GM06990 (cell line): ENCODE data around the gene TFDP2.

Source experiments
- DNase-seq: peaks from one replicate; pipeline ENCODE4 v3.0.0-alpha.2; 2011; ENCODE audit not compliant: insufficient read length; ENCODE audit errors: extremely low read depth
- H3K27me3 ChIP-seq: replicated peaks from 2 replicates; pipeline ENCODE4 v1.6.0; 2011; ENCODE audit warnings: low read length; ENCODE audit not compliant: control insufficient read depth, insufficient read depth
- H3K36me3 ChIP-seq: 2 replicates; pipeline ENCODE4 v1.5.1; 2011; ENCODE audit warnings: low read length; ENCODE audit not compliant: control insufficient read depth, insufficient read depth
- H3K4me3 ChIP-seq: replicated peaks from 2 replicates; pipeline ENCODE4 v1.5.1; 2011; ENCODE audit warnings: low read depth, mild to moderate bottlenecking, control low read depth, low read length
- CTCF ChIP-seq: IDR thresholded peaks from 2 replicates; pipeline ENCODE4 v1.5.1; 2011; ENCODE audit warnings: low read length, control low read depth, mild to moderate bottlenecking, inconsistent platforms; ENCODE audit not compliant: insufficient read depth, poor library complexity, severe bottlenecking

TFDP2 gene

GRCh38 chr3:141942006-141942405 is 207.3 kb downstream of the TFDP2 start:
- Histone ChIP-seq H3K27me3 (no peaks in the 10 kb centered on the region), H3K36me3 (no peaks in the 10 kb centered on the region), H3K4me3 (no peak overlapping the region)
- no peak for TF ChIP-seq CTCF
- DNase-seq, result no peak

GRCh38 chr3:141941093-141941492 is 208.3 kb downstream of the TFDP2 start:
- TF ChIP-seq CTCF, result no peak
- DNase-seq, result no peak
- no peak overlapping the region for H3K4me3 ChIP-seq
- no peaks in the 10 kb centered on the region for H3K27me3 ChIP-seq
- no peaks in the 10 kb centered on the region for H3K36me3 ChIP-seq

- DNase-seq, result no peak
- no peak for TF ChIP-seq CTCF
- Histone ChIP-seq H3K27me3 (no peaks in the 10 kb centered on the region), H3K4me3 (no peak overlapping the region), H3K36me3 (no peaks in the 10 kb centered on the region)
These were observed 209.1 kb downstream of the TFDP2 start for GRCh38 chr3:141940194-141940776.

GRCh38 chr3:141939759-141940158 is 209.6 kb downstream of the TFDP2 start:
- H3K27me3 ChIP-seq, result no peaks in the 10 kb centered on the region
- no peaks in the 10 kb centered on the region for H3K36me3 ChIP-seq
- no peak for DNase-seq
- no peak for TF ChIP-seq CTCF
- H3K4me3 ChIP-seq, result no peak overlapping the region

GRCh38 chr3:141938011-141938500 is 211.3 kb downstream of the TFDP2 start:
- DNase-seq, result no peak
- Histone ChIP-seq H3K4me3 (no peak overlapping the region), H3K36me3 (no peaks in the 10 kb centered on the region), H3K27me3 (no peaks in the 10 kb centered on the region)
- TF ChIP-seq CTCF, result no peak

GRCh38 chr3:141934354-141934753 is 215.0 kb downstream of the TFDP2 start:
- Histone ChIP-seq H3K4me3 (no peak overlapping the region), H3K27me3 (no peaks in the 10 kb centered on the region), H3K36me3 (no peaks in the 10 kb centered on the region)
- TF ChIP-seq CTCF, result no peak
- no peak for DNase-seq
